ENCODE measurements around the gene CD47.

- TF ChIP-seq CTCF (IDR thresholded peaks at IDR 0.05; ENCODE audit: poor library complexity) = no peak
- TF ChIP-seq EZH2 (IDR thresholded peaks at IDR 0.05; ENCODE audit: borderline replicate concordance) = no peak
Measured at GRCh38 chr3:108036401-108036800, 54.4 kb downstream of the CD47 start.
